NK-92 (cell line): ENCODE data around the gene TIMP1.
"Not testable (repeated sequence)": the region's sequence is repeated elsewhere in the genome, so short reads cannot be mapped to it uniquely, and the experiment has no call there.

Source experiments
- DNase-seq: peaks from one replicate; lab custom pipeline; 2025; ENCODE audit not compliant: unreplicated experiment; lab: John Stamatoyannopoulos, UW

TIMP1 gene

GRCh38 chrX:47597222-47597621, 15.0 kb downstream of the TIMP1 start:
- DNase-seq: no peak

GRCh38 chrX:47603125-47603524, 20.9 kb downstream of the TIMP1 start:
- DNase-seq: not testable (repeated sequence)

- DNase-seq: no peak
These were observed 22.8 kb downstream of the TIMP1 start for GRCh38 chrX:47605024-47605423.

GRCh38 chrX:47607091-47607490, 24.9 kb downstream of the TIMP1 start:
- no peak for DNase-seq

- DNase-seq: no peak
These were observed 26.0 kb downstream of the TIMP1 start for GRCh38 chrX:47608130-47608810.

GRCh38 chrX:47610511-47610910, 28.3 kb downstream of the TIMP1 start:
- no peak for DNase-seq

- no peak for DNase-seq
These were observed 29.3 kb downstream of the TIMP1 start for GRCh38 chrX:47611489-47611888.

- DNase-seq: no peak
These were observed 29.7 kb downstream of the TIMP1 start for GRCh38 chrX:47611926-47612325.

- no peak for DNase-seq
These were observed 30.2 kb downstream of the TIMP1 start for GRCh38 chrX:47612418-47612817.

GRCh38 chrX:47613082-47613481, 30.8 kb downstream of the TIMP1 start:
- no peak for DNase-seq

- no peak for DNase-seq
These were observed 32.4 kb downstream of the TIMP1 start for GRCh38 chrX:47614618-47615017.

- DNase-seq: no peak
These were observed 36.8 kb downstream of the TIMP1 start for GRCh38 chrX:47618923-47619485.

GRCh38 chrX:47619486-47620302, 37.5 kb downstream of the TIMP1 start, which contains the start of gene SYN1:
SYN1 (minus strand) TSS chrX:47619857; CDS start chrX:47619728, 129 bp downstream.
- no peak for DNase-seq

- DNase-seq: no peak
These were observed 38.1 kb downstream of the TIMP1 start for GRCh38 chrX:47620303-47620685.

GRCh38 chrX:47621851-47622250, 39.6 kb downstream of the TIMP1 start:
- no peak for DNase-seq

GRCh38 chrX:47623540-47624027, 41.3 kb downstream of the TIMP1 start:
- no peak for DNase-seq

- no peak for DNase-seq
These were observed 43.1 kb downstream of the TIMP1 start for GRCh38 chrX:47625365-47625764.

GRCh38 chrX:47628982-47629381, 46.7 kb downstream of the TIMP1 start:
- no peak for DNase-seq

GRCh38 chrX:47629419-47630200, 47.4 kb downstream of the TIMP1 start, which contains the start of gene CFP:
CFP (minus strand) TSS chrX:47629930; CDS start chrX:47629844, 86 bp downstream.
- DNase-seq: no peak

GRCh38 chrX:47631676-47632075, 49.4 kb downstream of the TIMP1 start:
- DNase-seq: no peak

- no peak for DNase-seq
These were observed 50.4 kb downstream of the TIMP1 start for GRCh38 chrX:47632666-47633065.
